Brain microvascular endothelial cell (primary cell): ENCODE results near the gene NAPB.
"Not testable (repeated sequence)": the region's sequence is repeated elsewhere in the genome, so short reads cannot be mapped to it uniquely, and the experiment has no call there.

Source experiments
- DNase-seq: peaks from one replicate; pipeline ENCODE4 v3.0.0-alpha.2; 2020
- H3K27ac ChIP-seq: fragments of 250-450 bp; sonication (Bioruptor Pico); 2 replicates; pipeline ENCODE4 v1.5.1; 2020; ENCODE audit warnings: mild to moderate bottlenecking, moderate library complexity
- H3K27me3 ChIP-seq: fragments of 250-450 bp; sonication (Bioruptor Pico); replicated peaks from 2 replicates; pipeline ENCODE4 v1.5.1; 2020; ENCODE audit warnings: mild to moderate bottlenecking
- H3K36me3 ChIP-seq: fragments of 250-450 bp; sonication (Bioruptor Pico); replicated peaks from 2 replicates; pipeline ENCODE4 v1.5.1; 2020; ENCODE audit warnings: mild to moderate bottlenecking
- H3K4me3 ChIP-seq: 2 replicates; pipeline ENCODE4 v1.5.1; 2011; ENCODE audit warnings: low read depth, mild to moderate bottlenecking, control low read depth, low read length, moderate library complexity
- in situ Hi-C: cut with HindIII; loops from 2 replicates; pipeline ENCODE4 v1.10.0; 2017; ENCODE audit warnings: low sequenced_read_pairs, low pct_ligation_motif_present
- TF ChIP-seq, protein P1 (sequence below): IDR thresholded peaks from 2 replicates; pipeline ENCODE4 v1.5.1; 2011; ENCODE audit warnings: low read depth, mild to moderate bottlenecking, moderate library complexity, low read length, control low read depth, inconsistent platforms; ENCODE audit errors: missing control alignments

Gene NAPB

DNA sequence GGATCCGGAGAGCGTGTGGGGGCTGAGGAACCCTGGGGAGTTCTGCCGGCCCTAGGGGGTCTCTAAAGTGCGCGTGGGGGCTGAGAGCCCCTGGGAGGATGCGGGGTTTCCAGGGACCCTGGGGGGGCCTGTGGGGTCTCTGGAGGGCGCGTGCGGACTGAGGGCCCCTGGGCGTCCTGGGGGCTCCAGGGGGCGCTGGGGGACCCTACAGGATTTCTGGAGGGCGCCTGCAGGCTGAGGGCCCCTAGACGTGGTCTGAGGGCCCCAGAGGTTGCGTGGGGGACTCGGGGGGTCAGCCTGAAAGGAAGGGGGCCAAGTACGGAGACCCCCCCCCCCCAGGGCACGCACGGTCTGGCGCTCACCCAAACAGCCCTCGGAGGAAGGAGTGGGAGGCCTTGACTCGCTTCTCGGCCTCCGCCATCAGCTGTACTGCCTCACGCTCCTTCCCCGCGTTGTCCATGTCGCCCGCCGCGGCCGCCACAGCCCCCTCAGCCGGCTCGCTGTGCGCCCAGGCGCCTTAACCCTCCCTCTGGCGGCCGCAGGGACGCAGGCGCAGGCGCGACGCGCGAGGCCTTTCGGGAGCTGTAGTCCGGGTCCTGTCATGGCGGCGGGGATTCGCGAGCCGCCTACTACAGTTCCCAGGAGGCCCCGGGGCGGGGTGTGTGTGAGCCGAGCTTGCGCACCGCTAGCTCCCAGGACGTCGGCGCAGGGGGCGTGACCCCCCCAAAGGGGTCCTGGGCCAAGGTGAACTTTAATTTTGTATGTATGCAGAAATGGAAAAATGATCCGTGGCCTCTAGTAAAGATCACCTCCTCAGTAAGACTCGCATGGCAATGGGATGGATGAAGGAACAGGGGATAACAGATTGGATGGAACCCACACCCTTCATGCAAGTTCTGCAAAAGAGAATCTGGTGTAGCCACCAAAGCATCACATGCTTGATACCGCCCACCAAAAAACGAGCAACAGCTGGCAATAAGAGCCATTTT, at the start of gene NAPB:
NAPB (minus strand) TSS at position 546 of the 989 bp plus-strand sequence; CDS start at position 460, 86 bp downstream.
- H3K36me3 ChIP-seq: no peaks in the 10 kb centered on the region
- TF ChIP-seq, protein P1, sequence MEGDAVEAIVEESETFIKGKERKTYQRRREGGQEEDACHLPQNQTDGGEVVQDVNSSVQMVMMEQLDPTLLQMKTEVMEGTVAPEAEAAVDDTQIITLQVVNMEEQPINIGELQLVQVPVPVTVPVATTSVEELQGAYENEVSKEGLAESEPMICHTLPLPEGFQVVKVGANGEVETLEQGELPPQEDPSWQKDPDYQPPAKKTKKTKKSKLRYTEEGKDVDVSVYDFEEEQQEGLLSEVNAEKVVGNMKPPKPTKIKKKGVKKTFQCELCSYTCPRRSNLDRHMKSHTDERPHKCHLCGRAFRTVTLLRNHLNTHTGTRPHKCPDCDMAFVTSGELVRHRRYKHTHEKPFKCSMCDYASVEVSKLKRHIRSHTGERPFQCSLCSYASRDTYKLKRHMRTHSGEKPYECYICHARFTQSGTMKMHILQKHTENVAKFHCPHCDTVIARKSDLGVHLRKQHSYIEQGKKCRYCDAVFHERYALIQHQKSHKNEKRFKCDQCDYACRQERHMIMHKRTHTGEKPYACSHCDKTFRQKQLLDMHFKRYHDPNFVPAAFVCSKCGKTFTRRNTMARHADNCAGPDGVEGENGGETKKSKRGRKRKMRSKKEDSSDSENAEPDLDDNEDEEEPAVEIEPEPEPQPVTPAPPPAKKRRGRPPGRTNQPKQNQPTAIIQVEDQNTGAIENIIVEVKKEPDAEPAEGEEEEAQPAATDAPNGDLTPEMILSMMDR: peak; percentile 48
- in situ Hi-C loops: no loop called here
- peak; percentile 91 for DNase-seq
- H3K27me3 ChIP-seq: no peaks in the 10 kb centered on the region
- H3K27ac ChIP-seq: peak within 1 kb of the TSS; percentile 72
- H3K4me3 ChIP-seq: peak within 1 kb of the TSS; percentile 91

- H3K4me3 ChIP-seq, H3K27ac ChIP-seq, H3K36me3 ChIP-seq, in situ Hi-C loops, H3K27me3 ChIP-seq, DNase-seq: not testable (repeated sequence)
Measured at GRCh38 chr20:23466961-23467360, 45.7 kb upstream of the NAPB start.

DNA sequence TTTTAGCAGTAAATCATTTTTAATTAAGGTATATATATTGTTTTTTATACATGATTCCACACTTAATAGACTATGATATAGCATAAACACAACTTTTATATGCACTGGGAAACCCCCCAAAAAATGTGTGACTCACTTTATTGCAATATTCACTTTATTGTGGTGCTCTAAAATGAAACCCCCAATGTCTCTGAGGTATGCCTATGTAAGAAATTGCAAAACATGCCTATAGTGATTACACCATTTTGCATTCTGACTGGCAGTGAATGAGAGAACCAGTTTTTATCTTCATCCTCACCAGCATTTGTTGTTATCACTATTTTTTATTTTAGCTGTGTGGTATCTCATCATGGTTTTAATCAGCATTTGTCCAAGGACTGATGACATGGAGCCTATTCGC, 39.9 kb upstream of the NAPB start:
- TF ChIP-seq, protein P1: no peak
- Histone ChIP-seq H3K27ac (no peak overlapping the region), H3K4me3 (no peak overlapping the region), H3K36me3 (no peaks in the 10 kb centered on the region), H3K27me3 (no peaks in the 10 kb centered on the region)
- no peak for DNase-seq
- in situ Hi-C loops: no loop called here

DNA sequence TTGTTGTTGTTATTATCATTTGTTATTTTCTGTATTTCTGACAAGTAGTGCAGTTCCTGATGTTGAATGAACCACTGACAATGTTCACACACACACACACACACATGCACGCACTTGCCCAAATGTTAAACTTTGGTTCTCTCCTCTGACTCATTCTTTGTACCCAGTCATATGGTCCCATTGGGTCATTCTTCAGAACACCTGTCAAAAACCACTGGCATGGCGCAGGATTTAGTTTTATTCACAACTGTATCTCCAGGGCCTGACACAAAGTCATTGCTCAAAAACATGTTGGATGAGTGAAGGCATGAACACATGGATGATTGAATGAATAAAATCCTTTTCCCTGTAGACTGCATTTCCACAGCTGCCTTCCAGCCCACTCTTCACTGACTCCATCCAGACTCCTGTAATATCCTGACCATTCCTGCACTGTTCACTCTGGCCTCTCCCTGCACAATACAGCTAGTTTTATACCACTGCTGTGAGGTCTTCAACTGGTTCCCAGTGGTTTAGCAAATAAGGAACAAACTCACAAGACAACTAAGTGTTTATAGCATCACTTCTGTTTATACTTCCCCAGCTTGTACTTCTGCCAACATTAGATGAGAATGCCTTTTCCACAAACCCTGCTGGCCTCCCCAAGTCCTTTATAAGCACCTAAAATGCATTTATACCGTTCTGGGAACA, 38.3 kb upstream of the NAPB start:
- no peak overlapping the region for H3K27ac ChIP-seq
- TF ChIP-seq, protein P1: no peak
- no peak for DNase-seq
- no peak overlapping the region for H3K4me3 ChIP-seq
- H3K27me3 ChIP-seq: no peaks in the 10 kb centered on the region
- H3K36me3 ChIP-seq: no peaks in the 10 kb centered on the region
- in situ Hi-C loops: no loop called here

DNA sequence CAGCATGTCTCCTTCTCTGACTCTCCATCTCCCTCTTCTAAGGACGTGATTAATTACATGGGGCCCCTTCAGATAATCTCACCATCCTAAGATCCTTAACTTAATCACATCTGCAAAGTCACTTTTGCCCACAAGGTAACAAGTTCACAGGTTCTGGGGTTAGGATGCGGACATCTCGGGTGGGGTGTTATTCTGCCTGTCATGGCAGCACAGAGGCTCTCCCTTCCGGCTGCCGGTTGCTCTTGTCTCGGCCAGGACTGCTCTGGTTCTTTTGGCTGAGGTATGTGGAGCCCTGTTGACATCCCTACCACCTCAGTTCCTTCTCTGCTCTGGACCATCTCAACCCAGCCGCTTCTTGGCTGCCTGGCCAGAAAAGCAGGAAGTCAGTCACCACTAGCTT, 35.6 kb upstream of the NAPB start:
- Histone ChIP-seq H3K27ac (no peak overlapping the region), H3K27me3 (no peaks in the 10 kb centered on the region), H3K36me3 (no peaks in the 10 kb centered on the region), H3K4me3 (no peak overlapping the region)
- in situ Hi-C loops: no loop called here
- TF ChIP-seq, protein P1: no peak
- no peak for DNase-seq

GRCh38 chr20:23456409-23456808, 35.1 kb upstream of the NAPB start:
- in situ Hi-C loops: no loop called here
- no peak for DNase-seq
- Histone ChIP-seq H3K27me3 (no peaks in the 10 kb centered on the region), H3K4me3 (no peak overlapping the region), H3K27ac (no peak overlapping the region), H3K36me3 (no peaks in the 10 kb centered on the region)
- TF ChIP-seq, protein P1: no peak
